Measurements from ENCODE around the gene NTHL1.

The NTHL1 gene

DNA sequence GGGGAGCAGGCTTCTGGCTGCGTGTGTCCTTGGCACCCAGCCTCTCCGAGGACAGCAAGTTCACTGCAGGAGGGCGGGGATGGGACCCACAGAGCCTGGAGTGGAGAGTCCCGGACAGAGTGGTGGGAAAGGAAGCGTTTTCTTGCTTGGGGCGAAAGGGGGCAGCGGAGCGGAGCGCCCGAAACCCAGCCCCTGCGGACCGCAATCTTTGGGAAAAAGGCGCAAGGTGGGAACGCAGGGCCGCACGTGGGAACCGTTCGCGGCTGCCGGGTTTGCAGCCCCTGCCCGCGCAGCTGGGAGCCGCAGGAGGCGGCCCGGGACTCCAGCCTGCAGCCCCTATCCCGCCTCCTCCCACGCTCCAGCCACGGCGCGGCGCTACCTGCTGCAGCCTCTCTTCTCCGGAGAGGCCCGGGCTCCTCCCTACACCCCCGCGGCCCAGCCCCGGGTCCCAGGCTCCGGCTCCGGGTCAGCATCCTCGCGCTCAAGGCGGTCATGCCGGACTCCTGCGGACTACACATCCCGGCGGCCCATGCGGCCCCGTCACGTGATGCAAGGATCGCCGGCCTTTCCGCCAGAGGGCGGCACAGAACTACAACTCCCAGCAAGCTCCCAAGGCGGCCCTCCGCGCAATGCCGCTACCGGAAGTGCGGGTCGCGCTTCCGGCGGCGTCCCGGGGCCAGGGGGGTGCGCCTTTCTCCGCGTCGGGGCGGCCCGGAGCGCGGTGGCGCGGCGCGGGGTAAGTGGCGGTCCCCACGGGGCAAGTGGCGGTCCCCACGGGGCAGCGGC lies at the start of gene NTHL1, which contains the start of gene TSC2:
NTHL1 (minus strand) TSS at position 505 of the 786 bp plus-strand sequence; CDS start at position 494, 11 bp downstream.
TSC2 (plus strand) TSS at position 656 of the 786 bp plus-strand sequence. CDS start 631 bp downstream, outside the sequence.
- DNase-seq = peak; percentile 98

DNA sequence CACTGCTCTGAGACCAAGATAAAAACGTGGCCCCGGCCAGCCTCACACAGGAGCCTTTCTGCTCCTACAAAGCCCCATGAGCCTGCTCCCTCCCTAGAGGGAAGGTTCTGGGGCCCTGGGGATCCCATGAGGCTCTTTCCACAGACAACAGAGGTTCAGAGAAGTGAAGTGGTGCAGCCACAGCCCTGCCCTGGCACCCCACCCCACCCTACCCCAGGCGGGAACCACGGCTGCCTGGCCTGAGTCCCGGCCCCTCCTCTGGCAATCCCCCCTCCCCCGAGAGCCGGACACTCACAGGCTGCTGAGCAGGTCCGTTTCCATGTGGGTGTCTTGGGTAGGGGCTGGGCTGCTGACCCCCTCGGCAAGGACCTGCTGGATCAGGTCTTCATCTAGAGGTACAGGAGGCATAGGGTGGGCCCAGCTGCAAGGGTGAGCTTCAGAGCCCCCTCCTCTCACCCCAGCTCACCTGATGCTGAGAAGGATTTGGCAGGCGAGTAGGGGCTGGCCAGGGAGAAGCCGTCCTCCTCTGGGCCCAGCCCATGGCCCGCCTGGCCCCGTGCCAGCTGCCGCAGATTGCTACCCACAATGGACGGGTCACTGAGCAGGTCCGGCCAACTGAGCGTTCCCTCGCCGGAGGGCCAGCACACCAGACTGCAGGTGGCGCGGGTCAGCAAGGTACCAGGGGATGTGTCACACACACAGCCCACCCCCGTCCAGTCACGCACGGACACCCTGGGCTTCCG lies 49.4 kb upstream of the NTHL1 start:
- no peak for DNase-seq

DNA sequence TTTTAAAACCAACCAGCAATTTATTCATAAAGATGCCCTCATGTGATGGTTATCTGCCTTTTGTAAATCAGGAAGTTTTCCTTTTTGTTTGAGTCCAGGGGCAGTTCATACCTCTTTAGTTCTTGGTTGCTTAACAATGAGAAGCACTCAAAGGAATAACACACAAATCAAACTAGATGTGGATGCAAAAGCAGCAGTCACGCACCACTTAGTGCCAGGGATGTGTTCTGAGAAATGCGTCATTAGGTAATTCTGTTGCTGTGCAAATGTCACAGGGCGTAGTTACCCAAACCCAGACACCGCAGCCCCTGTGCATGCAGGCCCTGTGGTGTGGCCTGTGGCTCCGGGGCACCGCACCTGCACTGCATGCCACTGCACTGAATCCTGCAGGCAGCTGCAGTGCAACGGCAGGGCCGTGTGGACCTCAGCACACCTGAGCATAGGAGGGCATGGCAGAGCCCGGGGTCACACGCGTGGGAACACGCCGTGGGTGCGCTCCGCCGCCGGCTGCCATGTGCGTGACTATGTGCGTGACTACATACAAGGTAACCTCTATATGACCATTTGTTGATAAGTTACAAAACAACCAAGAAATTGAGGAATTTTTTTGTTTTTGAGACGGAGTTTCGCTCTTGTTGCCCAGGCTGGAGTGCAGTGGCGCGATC lies 48.4 kb upstream of the NTHL1 start:
- no peak for DNase-seq

GRCh38 chr16:2095315-2095853 lies 47.8 kb upstream of the NTHL1 start:
- no peak for DNase-seq

DNA sequence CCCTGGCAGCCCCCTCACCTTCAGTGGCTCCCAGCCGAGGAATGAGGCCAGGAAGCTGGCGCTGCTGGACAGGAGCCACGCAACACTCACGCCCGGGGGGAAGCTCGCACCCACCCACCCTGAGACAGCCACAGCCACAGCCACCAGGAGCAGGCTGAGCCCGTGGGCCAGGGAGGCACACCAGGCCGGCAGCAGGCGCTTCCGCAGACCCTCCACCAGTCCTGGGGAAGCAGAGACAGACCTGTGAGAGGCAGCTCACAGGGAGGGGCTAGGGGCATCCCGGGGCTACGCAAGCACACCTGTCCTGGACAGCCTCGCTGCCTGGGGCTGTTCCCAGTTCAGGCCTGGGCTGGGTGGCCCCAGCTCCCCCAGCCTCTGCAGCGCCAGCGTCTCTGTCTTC lies 46.2 kb upstream of the NTHL1 start:
- no peak for DNase-seq

- no peak for DNase-seq
Observed at GRCh38 chr16:2092866-2093265, 45.2 kb upstream of the NTHL1 start.

DNA sequence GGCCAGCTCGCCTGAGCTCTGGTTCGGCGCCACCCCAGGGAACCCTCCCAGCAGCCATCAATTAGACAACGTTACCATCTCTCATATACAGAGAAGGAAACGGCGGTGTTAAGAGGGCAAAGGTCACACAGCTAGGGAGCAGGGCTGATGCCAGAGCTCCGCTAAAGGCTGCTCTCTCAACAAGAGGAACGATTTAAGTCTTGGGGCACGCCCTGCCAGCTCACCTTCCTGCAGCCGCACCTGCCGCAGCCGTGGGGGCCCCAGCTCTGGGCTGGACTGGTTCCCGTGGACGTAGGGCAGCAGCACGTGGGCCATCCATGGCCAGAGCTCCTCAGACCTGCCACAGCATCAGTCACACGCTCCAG lies 44.6 kb upstream of the NTHL1 start:
- no peak for DNase-seq

DNA sequence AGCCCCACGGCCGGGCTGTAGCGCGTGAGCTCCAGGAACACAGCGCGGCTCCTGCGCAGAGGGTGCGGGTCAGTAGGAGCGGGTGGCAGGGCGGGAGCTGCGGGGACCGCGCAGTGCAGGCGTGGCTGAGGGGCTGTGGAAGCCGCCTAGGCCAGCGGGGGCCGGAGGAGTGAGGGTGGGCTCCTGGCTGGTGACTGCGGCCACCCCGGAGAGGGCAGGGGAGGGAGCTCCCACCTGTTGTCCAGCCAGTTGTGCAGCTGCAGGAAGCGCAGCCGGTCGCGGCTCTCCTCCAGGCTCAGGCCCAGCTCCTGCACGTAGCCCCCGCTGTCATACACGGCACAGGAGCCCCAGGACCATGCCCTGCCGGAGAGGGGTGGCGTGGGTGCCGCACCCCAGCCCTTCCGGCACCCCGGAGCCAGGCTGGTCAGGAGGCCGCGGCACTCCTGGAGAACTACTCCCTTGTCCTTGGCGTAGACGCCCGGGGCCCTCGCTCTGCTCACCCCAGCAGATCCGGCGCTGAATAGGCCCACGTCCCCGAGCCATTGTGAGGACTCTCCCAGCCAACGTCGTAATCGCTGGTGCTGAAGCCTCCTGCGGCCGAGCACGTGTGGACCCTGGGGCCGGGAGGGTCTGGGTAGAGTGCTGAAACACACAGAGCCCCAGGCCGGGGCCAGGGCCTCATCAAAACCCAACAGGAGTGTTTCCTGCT lies 44.1 kb upstream of the NTHL1 start:
- no peak for DNase-seq

- no peak for DNase-seq
Observed at GRCh38 chr16:2090777-2091546, 43.3 kb upstream of the NTHL1 start.

DNA sequence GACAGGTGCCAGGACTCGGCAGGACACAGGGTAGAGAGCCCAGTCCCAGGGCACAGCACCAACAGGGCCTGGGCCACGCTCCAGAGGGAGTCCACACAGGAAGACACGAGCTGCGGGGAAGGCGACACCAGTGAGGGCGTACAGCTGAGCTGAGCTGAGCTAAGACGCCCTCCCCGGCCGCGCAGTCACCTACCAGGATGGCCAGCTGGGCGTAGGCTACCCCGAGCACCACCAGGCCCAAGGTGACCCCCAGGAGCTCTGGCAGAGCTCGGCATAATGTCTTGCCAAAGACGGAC lies 42.8 kb upstream of the NTHL1 start:
- no peak for DNase-seq

DNA sequence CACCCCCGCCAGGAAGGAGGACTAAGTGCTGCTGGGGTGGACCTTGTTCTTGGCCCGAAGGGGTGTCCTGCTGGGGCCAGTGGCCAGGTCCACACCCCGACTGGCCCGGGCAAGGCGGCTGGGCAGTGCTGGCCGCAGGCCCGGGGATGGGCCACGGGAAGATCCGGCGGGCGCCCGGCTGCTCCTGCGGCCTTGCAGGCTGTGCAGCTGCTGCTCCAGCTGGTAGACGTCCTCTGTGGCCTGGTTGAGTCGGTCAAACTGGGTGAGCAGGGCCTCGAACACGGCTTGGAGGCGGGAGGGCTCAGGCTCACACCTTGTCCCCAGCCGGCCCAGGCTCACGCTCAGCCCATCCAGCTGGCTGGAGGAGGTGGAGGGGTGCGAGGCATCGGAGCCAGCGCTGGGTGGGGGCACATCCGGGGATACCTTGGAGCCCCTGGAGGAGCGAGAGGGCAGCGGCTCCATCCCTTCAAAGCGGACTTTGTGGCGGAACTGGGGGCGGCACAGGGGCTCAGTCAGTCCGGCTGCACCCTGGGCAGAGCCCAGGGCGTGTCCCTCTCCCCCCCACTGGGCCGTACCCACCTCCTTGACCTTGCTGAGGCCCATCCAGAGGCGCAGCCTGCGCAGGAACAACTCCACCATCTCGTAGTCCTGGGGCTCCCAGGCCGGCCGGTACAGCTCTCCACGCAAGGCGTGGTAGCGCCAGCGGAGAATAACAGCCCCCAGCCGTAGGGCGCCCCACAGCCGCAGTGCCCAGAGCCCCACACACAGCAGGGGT lies 42.3 kb upstream of the NTHL1 start:
- DNase-seq = no peak

DNA sequence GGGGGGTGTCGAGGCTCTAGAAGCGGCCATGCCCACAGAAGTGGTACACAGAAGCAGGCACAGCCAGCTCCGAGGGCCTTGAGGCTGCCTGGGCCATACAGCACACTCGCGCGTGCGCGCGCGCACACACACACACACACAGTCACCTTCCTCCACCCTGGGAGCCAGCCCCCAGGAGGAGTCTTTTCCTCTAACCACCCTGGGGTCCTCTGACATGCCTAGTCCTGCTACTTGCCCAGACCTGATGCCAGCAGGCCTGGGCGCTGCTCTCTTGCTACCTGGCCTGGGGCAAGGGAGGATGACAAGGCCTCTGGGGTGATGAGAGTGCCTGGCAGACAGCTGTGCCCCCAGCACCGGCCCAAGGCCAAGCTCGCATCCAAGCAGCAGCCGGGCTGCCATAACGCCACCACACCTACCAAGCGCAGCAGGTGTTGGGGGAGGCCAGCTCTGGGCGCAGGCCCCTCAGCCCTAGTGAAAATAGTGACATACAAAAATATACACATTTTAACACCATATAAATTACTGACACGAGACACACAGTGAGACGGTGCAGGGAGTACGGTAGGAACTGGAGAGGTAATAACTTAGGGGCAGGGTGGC lies 41.2 kb upstream of the NTHL1 start:
- DNase-seq = peak; percentile 54

GRCh38 chr16:2087748-2088631 lies 40.4 kb upstream of the NTHL1 start:
- no peak for DNase-seq

- no peak for DNase-seq
Observed at GRCh38 chr16:2086812-2087747, 39.4 kb upstream of the NTHL1 start.

DNA sequence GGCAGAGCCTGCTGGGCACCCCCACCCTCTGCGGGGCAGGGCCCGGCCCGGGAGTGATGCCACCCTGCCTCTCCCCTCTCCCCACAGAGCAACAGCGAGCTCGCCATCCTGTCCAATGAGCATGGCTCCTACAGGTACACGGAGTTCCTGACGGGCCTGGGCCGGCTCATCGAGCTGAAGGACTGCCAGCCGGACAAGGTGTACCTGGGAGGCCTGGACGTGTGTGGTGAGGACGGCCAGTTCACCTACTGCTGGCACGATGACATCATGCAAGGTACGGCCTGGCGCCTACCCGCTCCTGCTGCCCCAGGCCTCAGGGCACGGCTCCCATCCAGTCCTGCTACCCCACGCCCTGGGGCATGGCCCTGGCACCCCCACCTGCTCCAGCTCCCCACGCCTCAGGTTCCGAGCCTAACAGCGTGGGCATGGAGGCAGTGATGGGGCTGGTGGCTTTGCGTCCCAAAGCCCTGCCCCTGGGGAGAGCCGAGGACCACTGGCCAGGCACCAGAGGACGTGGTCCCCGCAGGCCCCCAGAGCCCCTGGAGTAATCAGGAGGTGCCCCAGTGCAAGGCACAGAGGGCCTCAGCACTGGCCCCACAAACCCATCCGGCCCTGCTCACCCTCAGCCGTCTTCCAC lies 38.6 kb upstream of the NTHL1 start:
- DNase-seq = no peak

DNA sequence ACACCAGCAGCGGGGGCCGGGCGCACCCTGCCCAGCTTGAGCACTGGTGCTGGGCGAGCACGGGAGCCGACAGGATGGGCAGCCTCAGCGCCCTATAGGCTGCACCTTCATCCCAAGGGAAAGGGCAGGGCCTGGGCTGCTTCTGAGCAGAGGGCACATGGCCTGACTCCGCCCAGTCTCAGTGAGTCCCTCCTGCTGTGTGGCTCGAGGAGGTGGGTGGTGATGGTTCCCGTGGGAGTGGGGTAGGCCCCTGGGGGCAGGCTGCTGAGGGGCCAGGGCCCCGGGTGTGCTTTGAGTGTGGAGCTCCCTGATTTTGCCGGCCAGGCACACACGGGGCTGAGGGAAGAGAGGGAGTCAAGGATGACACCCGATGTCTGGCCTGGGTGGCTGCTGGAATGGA lies 38.0 kb upstream of the NTHL1 start:
- peak; percentile 30 for DNase-seq

GRCh38 chr16:2084895-2085625 lies 37.4 kb upstream of the NTHL1 start:
- no peak for DNase-seq

All from NCI-H69 (cell line).